PC-9 (cell line): ENCODE measurements around the gene RAB37.

Source experiments
- CTCF ChIP-seq: fragments of 200-600 bp; sonication (generic); conservative IDR thresholded peaks from 2 replicates; pipeline ENCODE4 v1.6.1; 2017; ENCODE audit warnings: mixed run types, antibody characterized with exemption, mild to moderate bottlenecking, moderate library complexity
- EZH2 ChIP-seq: fragments of 200-600 bp; sonication (generic); IDR thresholded peaks from 2 replicates; pipeline ENCODE4 v1.8.0; 2017; ENCODE audit warnings: antibody characterized with exemption, low read depth

GRCh38 chr17:74750039-74750326, 12.9 kb downstream of the RAB37 start:
- TF ChIP-seq CTCF (no peak), EZH2 (no peak)
